NCI-H510A treated with DMSO at 0.1 percent for 48 hours (cell line): Measurements from ENCODE around the gene CD79B.
"Not testable (repeated sequence)": the region's sequence is repeated elsewhere in the genome, so short reads cannot be mapped to it uniquely, and the experiment has no call there.

Experiments
- DNase-seq: peaks from one replicate; lab custom pipeline; 2025; lab: John Stamatoyannopoulos, UW

The CD79B gene

DNA sequence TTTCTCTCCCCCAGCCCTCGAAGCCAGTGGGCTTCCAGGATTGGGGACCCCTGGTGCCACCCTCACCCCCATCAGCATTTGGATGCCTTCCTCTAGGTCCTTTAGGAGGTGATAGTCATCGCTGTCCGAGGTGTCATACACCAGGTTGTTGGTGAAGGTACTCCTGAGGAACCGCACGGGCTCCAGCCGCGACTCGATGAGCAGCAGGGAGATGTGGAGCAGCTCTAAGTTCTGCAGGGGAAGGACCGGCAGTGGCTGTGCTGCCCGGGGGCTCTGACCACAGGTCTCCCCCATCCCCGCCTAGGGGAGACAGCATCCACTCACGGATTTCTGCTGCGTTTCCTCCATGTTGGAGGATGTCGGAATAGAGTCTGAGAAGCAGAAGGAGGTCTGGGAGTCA is 22.0 kb downstream of the CD79B start:
- DNase-seq, result no peak

DNA sequence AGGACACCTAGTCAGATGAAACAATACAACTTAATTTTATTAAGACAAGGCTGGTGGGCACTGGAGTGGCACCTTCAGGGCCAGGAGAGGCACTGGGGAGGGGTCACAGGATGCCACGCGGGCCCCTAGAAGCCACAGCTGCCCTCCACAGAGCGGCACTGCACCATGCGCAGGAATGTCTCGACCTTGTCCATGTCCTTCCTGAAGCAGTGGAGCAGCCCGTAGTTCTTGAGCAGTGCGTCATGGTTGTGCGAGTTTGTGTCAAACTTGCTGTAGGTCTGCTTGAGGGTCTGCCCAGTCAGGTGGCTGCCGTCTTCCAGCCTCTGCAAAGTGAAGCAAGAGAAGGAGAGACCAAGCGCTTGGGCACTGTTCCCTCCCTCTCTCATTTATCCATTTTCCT is 22.5 kb downstream of the CD79B start:
- not testable (repeated sequence) for DNase-seq

DNA sequence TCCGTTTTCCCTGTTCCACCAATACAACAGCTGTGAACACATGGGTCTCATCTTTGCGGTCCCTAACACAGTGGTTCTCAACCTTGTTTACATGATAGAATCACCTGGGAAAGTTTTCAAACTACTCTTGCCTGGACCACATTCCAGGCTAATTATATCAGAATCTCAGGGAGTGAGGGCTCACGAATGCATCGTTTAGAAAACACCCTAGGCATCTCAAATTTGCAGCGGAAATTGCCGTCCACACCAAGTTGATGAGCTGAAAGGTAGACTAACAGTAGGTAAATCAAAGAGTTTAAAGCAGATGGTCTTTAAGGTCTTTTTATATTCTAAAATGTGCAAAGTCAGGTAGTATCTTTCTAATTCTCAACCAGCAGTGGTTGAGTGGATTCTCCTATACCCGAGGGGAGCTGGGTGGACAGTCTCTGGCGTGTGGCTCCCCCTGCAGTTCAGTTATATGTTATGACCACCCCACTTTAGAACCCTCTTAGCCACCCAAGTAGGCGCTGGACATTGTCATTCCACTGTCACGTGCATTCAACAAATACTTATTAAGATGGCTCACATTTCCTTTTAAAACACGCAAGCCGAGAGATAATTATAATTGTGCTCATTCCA is 24.9 kb downstream of the CD79B start:
- peak; percentile 50 for DNase-seq

DNA sequence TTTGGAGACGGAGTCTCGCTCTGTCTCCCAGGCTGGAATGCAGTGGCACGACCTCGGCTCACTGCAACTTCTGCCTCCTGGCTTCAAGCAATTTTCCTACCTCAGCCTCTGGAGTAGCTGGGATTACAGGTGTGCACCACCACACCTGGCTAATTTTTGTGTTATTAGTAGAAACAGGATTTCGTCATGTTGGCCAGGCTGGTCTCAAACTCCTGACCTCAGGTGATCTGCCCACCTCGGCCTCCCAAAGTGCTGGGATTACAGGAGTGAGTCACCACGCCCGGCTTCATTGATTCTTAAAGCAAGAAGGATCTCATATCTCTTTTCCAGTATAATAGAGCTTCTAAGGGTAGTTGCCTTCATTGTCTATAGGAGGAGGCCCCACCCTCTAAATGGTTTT is 27.3 kb downstream of the CD79B start:
- DNase-seq, result not testable (repeated sequence)

DNA sequence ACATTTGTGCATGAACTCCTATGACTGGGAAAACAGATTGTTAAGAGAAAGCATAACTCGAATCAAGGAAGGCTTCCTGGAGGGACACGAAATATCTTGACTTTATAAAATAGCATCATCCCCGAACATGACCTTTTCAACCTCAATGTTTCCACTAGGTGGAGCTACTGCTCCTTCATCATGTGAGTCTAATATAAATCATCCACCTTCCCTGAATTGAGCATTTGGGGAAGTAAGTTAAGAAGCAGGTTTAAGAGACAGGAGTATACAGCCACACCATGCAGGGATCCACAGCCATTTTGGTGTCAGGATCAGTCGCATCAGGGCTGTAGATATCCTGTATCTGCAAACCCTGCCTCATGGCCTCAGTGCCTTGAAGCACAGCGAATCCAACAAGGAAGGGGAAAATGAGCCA is 28.3 kb downstream of the CD79B start:
- DNase-seq, result peak; percentile 34

DNA sequence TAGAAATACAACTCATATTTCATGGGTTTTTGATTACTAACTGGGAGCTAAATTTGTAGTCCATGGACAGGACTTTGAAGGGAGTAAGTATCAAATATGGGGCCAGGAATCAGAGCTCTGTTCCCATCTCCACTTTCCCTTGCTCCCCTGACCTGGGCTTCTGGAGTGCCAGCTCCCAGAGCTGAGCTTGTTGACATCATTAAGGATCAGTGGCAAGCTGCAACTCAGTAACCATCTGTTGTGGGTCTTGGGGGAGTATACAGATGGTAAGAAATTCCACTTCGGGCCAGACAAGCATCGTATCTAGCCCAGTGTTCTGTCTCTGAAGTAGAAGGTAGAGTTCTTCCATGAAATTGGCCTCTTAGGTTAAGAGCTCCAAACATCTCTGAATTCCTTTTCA is 30.2 kb downstream of the CD79B start:
- DNase-seq, result not testable (repeated sequence)

DNA sequence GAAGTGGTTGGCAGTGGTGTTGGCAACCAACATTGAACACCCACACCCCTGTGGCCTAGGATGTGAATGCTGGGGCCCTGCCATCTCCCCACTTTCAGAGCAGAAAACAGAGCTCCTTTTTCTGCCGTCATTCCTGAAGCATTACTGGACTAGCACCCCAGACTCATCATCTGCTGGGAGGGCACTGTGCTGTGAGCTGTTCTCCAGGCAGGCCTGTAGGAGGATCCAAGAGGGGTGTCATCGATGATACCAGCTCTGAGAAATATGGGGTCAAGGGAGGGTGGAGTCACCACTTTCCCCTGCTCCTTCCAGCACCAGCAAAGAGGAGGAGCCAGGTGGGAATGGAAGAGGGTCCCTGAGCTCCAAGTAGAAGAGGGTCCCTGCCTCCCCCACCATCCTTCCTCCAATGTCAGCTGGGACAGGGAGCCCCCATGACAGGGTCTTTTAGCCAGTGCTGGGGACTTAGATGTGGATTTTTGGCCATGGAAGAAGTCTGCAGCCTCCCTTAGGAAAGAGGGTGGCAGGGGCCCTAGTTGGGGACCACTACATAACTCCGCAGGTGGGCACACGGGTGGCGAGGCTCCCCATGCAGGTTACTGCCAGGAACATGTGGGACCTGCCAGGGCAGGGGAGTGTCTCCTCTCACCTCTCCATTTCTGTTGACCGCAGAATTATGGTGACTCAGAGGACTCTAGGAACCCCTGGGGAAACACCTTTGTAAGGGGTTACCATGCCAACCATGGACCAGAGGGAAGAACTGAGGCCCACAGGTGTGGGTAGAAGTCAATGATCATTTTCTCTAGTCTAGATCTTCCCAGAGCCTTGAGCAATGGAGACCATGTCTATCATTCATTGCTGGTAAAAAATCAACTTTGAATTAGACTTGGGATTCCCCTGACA is 33.0 kb downstream of the CD79B start:
- DNase-seq, result not testable (repeated sequence)

DNA sequence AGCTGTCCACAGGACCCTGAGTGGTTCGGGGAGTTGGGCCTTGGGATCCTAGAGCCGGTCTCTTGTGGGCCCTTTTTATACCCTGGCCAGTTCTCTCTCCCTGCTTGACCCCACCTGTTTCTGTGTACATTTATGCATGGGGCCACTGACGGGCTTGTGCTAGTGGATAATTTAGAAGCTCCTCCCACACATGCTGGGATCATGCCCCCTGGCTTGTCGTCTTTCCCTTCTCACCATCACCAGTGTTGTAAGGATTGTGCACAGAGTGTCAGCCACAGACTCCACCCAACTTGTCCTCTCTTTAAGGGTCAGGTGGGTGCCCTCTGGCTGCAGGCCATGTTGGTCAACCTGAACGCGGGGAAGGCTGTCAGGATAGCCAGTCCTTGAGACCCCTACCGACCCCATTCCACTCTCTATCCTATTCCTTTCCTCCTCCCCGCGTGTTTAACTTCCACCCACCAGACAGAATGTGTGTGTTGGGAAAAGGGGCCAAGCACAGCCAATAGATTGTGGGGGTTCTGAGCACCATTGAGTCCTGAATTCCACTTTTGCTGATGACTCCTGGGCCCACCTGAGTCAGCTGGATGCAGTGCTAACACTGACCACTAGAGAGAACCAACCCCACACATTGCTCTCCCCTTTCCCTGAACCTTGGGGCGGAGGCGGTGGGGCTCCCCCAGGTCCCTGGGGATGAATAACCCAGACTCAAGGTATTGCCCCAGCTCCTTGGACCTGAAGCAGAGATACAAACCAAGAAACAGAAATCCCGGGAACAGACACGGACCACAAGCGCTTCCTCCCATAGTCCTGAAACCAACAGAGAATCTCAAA is 35.4 kb downstream of the CD79B start, which contains the start of gene CSH1:
TSS of gene CSH1 (minus strand) at position 51 of the 831 bp plus-strand sequence. CDS start 63 bp downstream, outside the sequence.
- DNase-seq, result not testable (repeated sequence)

DNA sequence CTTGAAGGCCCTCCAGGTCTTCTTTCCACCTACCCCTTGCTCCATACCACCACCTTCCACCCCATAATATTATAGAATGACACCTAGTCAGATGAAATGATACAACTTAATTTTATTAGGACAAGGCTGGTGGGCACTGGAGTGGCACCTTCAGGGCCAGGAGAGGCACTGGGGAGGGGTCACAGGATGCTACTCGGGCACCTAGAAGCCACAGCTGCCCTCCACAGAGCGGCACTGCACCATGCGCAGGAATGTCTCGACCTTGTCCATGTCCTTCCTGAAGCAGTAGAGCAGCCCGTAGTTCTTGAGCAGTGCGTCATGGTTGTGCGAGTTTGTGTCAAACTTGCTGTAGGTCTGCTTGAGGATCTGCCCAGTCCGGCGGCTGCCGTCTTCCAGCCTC is 37.3 kb downstream of the CD79B start:
- not testable (repeated sequence) for DNase-seq

DNA sequence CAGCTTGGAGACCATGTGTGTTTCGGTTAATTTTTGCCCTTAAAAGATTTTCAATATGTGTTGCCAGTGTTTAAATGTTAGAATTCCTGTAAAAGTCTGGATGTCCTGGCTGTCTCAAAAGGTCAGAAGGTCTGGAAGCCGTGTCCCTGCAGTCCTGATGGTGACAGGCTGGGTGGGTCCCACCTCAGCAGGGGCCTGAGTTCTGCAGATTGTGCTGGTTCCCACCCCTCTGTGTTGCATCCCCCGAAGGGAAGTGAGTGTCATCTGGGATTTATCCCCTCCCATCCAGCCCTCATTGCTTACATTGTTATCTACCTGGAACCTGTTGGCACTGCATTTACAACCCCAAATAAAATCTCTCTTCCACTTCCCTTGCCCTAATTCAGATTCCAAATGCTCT is 38.1 kb downstream of the CD79B start:
- not testable (repeated sequence) for DNase-seq

DNA sequence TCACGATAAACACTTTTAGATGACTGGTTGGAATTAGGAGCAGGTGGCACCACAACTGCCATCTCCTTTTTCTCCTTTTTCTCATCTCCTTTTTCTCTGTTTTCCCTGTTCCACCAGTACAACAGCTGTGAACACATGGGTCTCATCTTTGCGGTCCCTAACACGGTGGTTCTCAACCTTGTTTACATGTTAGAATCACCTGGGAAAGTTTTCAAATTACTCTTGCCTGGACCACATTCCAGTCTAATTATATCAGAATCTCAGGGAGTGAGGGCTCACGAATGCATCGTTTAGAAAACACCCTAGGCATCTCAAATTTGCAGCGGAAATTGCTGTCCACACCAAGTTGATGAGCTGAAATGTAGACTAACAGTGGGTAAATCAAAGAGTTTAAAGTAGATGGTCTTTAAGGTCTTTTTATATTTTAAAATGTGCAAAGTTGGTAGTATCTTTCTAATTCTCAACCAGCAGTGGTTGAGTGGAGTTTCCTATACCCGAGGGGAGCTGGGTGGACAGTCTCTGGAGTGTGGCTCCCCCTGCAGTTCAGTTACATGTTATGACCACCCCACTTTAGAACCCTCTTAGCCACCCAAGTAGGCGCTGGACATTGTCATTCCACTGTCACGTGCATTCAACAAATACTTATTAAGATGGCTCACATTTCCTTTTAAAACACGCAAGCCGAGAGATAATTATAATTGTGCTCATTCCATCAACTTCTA is 39.7 kb downstream of the CD79B start:
- not testable (repeated sequence) for DNase-seq

DNA sequence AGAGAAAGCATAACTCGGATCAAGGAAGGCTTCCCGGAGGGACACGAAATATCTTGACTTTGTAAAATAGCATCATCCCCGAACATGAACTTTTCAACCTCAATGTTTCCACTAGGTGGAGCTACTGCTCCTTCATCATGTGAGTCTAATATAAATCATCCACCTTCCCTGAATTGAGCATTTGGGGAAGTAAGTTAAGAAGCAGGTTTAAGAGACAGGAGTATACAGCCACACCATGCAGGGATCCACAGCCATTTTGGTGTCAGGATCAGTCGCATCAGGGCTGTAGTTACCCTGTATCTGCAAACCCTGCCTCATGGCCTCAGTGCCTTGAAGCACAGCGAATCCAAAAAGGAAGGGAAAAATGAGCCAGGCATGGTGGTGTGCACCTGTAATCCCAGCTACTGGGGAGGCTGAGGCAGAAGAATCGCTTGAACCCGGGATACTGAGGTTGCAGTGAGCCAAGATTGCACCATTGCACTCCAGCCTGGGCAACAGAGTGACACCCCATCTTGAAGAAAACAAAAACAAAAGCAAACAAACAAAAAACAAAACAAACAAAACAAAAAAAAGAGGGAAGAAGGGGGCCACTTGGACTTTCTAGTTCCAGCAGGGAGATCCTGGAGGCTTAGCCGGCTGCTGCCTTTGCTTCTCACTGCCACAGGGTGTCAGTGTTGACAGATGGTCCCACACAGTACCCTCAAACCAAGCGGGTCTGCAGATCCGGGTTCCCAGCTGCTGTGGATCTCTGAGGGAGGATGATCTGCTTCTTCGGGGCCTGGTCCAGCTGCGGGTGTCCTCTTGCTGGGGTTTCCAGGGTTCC is 42.9 kb downstream of the CD79B start:
- peak; percentile 35 for DNase-seq

DNA sequence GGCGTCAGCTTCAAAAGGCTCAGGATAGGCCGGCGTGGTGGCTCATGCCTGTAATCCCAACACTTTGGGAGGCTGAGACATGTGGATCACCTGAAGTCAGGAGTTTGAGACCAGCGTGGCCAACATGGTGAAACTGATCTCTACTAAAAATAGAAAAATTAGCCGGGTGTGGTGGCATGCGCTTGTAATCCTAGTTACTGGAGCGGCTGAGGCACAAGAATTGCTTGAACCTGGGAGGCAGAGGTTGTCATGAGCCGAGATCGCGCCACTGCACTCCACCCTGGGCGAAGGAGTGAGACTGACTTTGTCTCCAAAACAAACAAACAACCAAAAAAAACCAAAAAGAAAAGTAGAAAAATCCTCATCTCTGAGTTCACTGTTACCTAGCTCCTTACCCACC is 47.0 kb downstream of the CD79B start:
- DNase-seq, result not testable (repeated sequence)

DNA sequence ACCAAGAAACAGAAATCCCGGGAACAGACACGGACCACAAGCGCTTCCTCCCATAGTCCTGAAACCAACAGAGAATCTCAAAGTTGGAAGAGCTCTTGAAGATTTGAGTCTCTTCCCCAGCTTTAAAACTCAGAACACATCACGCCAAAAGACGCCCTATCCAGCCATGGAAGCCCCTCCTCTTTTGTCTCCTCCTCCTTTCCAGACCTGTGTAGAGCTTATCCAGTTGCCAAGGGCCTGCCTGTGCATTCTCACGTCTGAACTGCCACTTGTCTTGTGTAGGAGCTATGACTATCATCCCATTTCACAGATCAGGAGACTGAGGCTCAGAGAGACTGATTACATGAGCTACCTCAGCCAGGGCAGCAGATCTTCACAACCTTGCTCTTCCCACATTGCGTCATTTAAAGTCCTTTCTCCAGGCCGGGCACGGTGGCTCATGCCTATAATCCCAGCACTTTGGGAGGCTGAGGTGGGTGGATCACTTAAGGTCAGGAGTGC is 49.5 kb downstream of the CD79B start:
- not testable (repeated sequence) for DNase-seq

DNA sequence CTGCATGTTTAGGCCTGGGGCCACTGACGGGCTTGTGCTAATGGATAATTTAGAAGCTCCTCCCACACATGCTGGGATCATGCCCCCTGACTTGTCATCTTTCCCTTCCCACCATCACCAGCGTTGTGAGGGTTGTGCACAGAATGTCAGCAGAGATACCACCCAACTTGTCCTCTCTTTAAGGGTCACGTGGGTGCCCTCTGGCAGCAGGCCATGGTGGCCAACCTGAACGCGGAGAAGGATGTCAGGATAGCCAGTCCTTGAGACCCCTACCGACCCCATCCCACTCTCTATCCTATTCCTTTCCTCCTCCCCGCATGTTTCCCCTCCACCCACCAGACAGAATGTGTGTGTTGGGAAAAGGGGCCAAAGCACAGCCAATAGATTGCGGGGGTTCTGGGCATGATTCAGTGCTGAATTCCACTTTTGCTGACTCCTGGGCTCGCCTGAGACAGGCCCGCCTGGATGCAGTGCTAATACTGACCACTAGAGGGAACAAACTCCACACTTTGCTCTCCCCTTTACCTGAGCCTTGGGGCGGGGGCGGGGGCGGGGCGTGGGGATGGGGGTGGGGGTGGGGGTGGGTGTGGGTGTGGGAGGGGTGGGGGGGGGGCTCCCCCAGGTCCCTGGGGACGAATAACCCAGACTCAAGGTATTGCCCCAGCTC is 50.1 kb downstream of the CD79B start, which contains the start of gene GH2:
TSS of gene GH2 (minus strand) at position 10 of the 667 bp plus-strand sequence. CDS start 143 bp downstream, outside the sequence.
- DNase-seq, result peak; percentile 45

DNA sequence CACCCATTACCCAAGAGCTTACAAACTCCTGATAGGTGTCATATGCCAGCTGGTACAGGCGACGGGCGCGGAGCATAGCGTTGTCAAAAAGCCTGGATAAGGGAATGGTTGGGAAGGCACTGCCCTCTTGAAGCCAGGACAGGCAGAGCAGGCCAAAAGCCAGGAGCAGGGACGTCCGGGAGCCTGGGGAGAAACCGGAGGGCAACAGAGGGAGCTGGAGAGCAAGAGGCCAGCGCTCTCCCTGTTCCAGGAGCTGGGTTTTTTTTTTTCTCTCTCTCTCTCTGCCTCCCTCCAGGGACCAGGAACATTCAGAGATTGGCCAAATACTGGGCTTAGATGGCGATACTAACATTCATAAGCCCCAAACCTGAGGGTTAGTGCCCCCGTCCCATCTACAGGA is 50.8 kb downstream of the CD79B start:
- not testable (repeated sequence) for DNase-seq

DNA sequence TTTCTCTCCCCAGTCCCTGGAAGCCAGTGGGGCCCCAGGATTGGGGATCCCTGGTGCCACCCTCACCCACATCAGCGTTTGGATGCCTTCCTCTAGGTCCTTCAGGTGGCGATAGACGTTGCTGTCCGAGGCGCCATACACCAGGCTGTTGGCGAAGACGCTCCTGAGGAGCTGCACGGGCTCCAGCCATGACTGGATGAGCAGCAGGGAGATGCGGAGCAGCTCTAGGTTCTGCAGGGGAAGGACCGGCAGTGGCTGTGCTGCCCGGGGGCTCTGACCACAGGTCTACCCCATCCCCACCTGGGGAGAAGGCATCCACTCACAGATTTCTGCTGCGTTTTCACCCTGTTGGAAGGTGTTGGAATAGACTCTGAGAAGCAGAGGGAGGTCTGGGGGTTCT is 51.4 kb downstream of the CD79B start:
- DNase-seq, result no peak
